ENCODE results near the gene UNC5A. TPM values are rescaled to one million over a fixed set of nuclear protein-coding genes. Genes with fewer than 3 reads are reported as not detected.

Gene UNC5A
- total and polyA plus RNA-seq, 9 of the 15 experiments (the other 6 are each of a cell fraction or from before 2014, with no cell fraction given), result not detected

GRCh38 chr5:176793736-176794135 lies 16.6 kb upstream of the UNC5A start:
- Histone ChIP-seq H3K79me2 (ENCODE audit: control insufficient read depth, insufficient read depth, low read length) (no peaks in the 10 kb centered on the region), H3K27me3 (ENCODE audit: control insufficient read depth in 2 of 2, insufficient read depth in 2 of 2, low read length in 2 of 2) (peaks cover 52 to 82% of the 10 kb centered on the region in 2 experiments), H3K4me3 (no peak overlapping the region), H3K4me1 (replicated peaks in 1 of 2; ENCODE audit: control insufficient read depth in 2 of 2, insufficient read depth in 2 of 2, low read length in 2 of 2) (peaks cover 0 to 7% of the 10 kb centered on the region in 2 experiments; a peak in 1 of 5 replicates), H3K9me3 (replicated peaks; ENCODE audit: control insufficient read depth, insufficient read depth, low read depth, low read length) (no peaks in the 10 kb centered on the region), H3K36me3 (ENCODE audit: control insufficient read depth, insufficient read depth, low read length) (no peaks in the 10 kb centered on the region), H3K27ac (ENCODE audit: extremely low read depth, low read depth, low read length) (no peak overlapping the region), H3K9ac (ENCODE audit: insufficient read depth in 1 of 2, low read depth in 2 of 2, low read length in 2 of 2) (no peak overlapping the region), H3K9me1 (ENCODE audit: control insufficient read depth, insufficient read depth, low read length) (no peaks in the 10 kb centered on the region), H2AFZ (ENCODE audit: low read depth, low read length) (no peak overlapping the region), H4K20me1 (replicated peaks; ENCODE audit: control insufficient read depth, insufficient read depth, low read length) (peaks cover 14% of the 10 kb centered on the region; the same call in 1 of the 2 replicates), H3K4me2 (ENCODE audit: insufficient read depth, low read length) (no peak overlapping the region)
- no peak for DNase-seq (ENCODE audit: extremely low read depth in 1 of 4, low spot score in 3 of 4)
- ChIA-PET POLR2A (no interaction called here), CTCF (ENCODE audit: low intra/inter-chr PET ratio) (no interaction called here)
- no peak for ATAC-seq
- TF ChIP-seq FOXA3 (CRISPR knock-in tag; conservative IDR thresholded peaks at IDR 0.05 in 1 of 2, IDR thresholded peaks at IDR 0.05 in 1 of 2) (no peak), ZMIZ1 (IDR thresholded peaks at IDR 0.05; ENCODE audit: low read depth in 2 of 2, low read length in 2 of 2) (no peak), DLX4 (CRISPR knock-in tag; IDR thresholded peaks at IDR 0.05) (no peak), ELK1 (CRISPR knock-in tag; IDR thresholded peaks at IDR 0.05) (no peak), MAX (CRISPR knock-in tag; IDR thresholded peaks at IDR 0.05) (no peak), ZNF507 (tag; conservative IDR thresholded peaks at IDR 0.05) (no peak), ZNF354B (CRISPR knock-in tag; IDR thresholded peaks at IDR 0.05) (no peak), ZNF311 (CRISPR knock-in tag; IDR thresholded peaks at IDR 0.05) (no peak), ADNP (tag; IDR thresholded peaks at IDR 0.05) (no peak), PRDM10 (IDR thresholded peaks at IDR 0.05; ENCODE audit: partially characterized antibody) (no peak), TCF15 (CRISPR knock-in tag; IDR thresholded peaks at IDR 0.05) (no peak), E2F3 (CRISPR knock-in tag; IDR thresholded peaks at IDR 0.05) (no peak)
- in situ Hi-C loops (cut with MboI) (no loop called here), intact Hi-C loops (cut with micrococcal nuclease) (no loop called here)
- no peak for FAIRE-seq
- BruUV-seq (replicated peaks), result no TSS peak
- under 1% methylated on average over 8 of the region's 8 CpGs for WGBS (ENCODE audit: insufficient coverage, low coverage, missing lambda C conversion rate)
